Trophoblast cell (in vitro differentiated cells and primary cell): Measurements from ENCODE around the gene CIITA.

Source experiments
- DNase-seq, 2 donors: peaks; one replicate each; pipeline ENCODE4 v3.0.0-alpha.2; 2016
- H2AFZ ChIP-seq: 2 replicates; pipeline ENCODE4 v1.6.1; 2013; ENCODE audit warnings: low read length, moderate library complexity, mild to moderate bottlenecking; ENCODE audit not compliant: insufficient read depth, poor library complexity
- H2AK5ac ChIP-seq: 2 replicates; pipeline ENCODE4 v1.6.1; 2013; ENCODE audit warnings: mild to moderate bottlenecking, low read length
- H2BK120ac ChIP-seq: 2 replicates; pipeline ENCODE4 v1.6.1; 2013; ENCODE audit warnings: low read length, mild to moderate bottlenecking, moderate library complexity; ENCODE audit not compliant: insufficient read depth, poor library complexity
- H2BK12ac ChIP-seq: 2 replicates; pipeline ENCODE4 v1.6.1; 2013; ENCODE audit warnings: mild to moderate bottlenecking, low read length, moderate library complexity
- H2BK5ac ChIP-seq: 2 replicates; pipeline ENCODE4 v1.6.1; 2013; ENCODE audit warnings: low read length, low read depth, moderate library complexity, mild to moderate bottlenecking; ENCODE audit not compliant: poor library complexity
- H3K14ac ChIP-seq: 2 replicates; pipeline ENCODE4 v1.6.1; 2013; ENCODE audit warnings: mild to moderate bottlenecking, low read length
- H3K18ac ChIP-seq: 2 replicates; pipeline ENCODE4 v1.6.1; 2013; ENCODE audit warnings: mild to moderate bottlenecking, low read length
- H3K23ac ChIP-seq: 2 replicates; pipeline ENCODE4 v1.6.1; 2013; ENCODE audit warnings: low read length
- H3K27ac ChIP-seq: 2 replicates; pipeline ENCODE4 v1.5.1; 2013; ENCODE audit warnings: low read depth, mild to moderate bottlenecking, inconsistent platforms, low read length, moderate library complexity
- H3K27me3 ChIP-seq: 2 replicates; pipeline ENCODE4 v1.6.1; 2013; ENCODE audit warnings: inconsistent platforms, mild to moderate bottlenecking, low read length, moderate library complexity; ENCODE audit not compliant: insufficient read depth
- H3K36me3 ChIP-seq, 2 experiments: 1 replicate in 1 of 2; 2 replicates in 1 of 2; pipeline ENCODE4 v1.6.1; 2013; ENCODE audit warnings: low read length in 2 of 2, mild to moderate bottlenecking in 2 of 2, moderate library complexity in 1 of 2; ENCODE audit not compliant: insufficient read depth in 2 of 2, control insufficient read depth in 1 of 2
- H3K4ac ChIP-seq: 2 replicates; pipeline ENCODE4 v1.6.1; 2013; ENCODE audit warnings: low read depth, mild to moderate bottlenecking, low read length, moderate library complexity
- H3K4me1 ChIP-seq, 2 experiments: 1 replicate in 1 of 2; 2 replicates in 1 of 2; pipeline ENCODE4 v1.6.1; 2013; ENCODE audit warnings: low read length in 2 of 2, mild to moderate bottlenecking in 2 of 2, moderate library complexity in 1 of 2; ENCODE audit not compliant: insufficient read depth in 2 of 2, control insufficient read depth in 1 of 2
- H3K4me2 ChIP-seq: 2 replicates; pipeline ENCODE4 v1.6.1; 2013; ENCODE audit warnings: inconsistent platforms, mild to moderate bottlenecking, low read length, moderate library complexity
- H3K4me3 ChIP-seq: 2 replicates; pipeline ENCODE4 v1.5.1; 2013; ENCODE audit warnings: mild to moderate bottlenecking, low read depth, low read length, inconsistent platforms
- H3K79me1 ChIP-seq: one replicate; pipeline ENCODE4 v1.6.1; 2013; ENCODE audit warnings: low read length
- H3K79me2 ChIP-seq: 2 replicates; pipeline ENCODE4 v1.6.1; 2013; ENCODE audit warnings: low read length, mild to moderate bottlenecking; ENCODE audit not compliant: control insufficient read depth, insufficient read depth, poor library complexity
- H3K9ac ChIP-seq: 2 replicates; pipeline ENCODE4 v1.6.1; 2013; ENCODE audit warnings: mild to moderate bottlenecking, low read length
- H3K9me3 ChIP-seq: 2 replicates; pipeline ENCODE4 v1.6.1; 2013; ENCODE audit warnings: low read depth, mild to moderate bottlenecking, control low read depth, inconsistent platforms, low read length; ENCODE audit not compliant: insufficient read depth
- H4K12ac ChIP-seq: 2 replicates; pipeline ENCODE4 v1.6.1; 2013; ENCODE audit warnings: low read depth, mild to moderate bottlenecking, low read length, moderate library complexity
- H4K8ac ChIP-seq: 2 replicates; pipeline ENCODE4 v1.6.1; 2013; ENCODE audit warnings: low read depth, mild to moderate bottlenecking, low read length, moderate library complexity
- H4K91ac ChIP-seq: one replicate; pipeline ENCODE4 v1.6.1; 2013; ENCODE audit warnings: low read depth, mild to moderate bottlenecking, low read length, moderate library complexity
- WGBS: extraction: QIAGEN DNeasy Blood & Tissue Kit; methylation state at CpG from one replicate; pipeline ENCODE4 v1.1.7; 2013; ENCODE audit warnings: missing lambda C conversion rate; ENCODE audit not compliant: insufficient read length, insufficient coverage; ENCODE audit errors: extremely low coverage; 5-methylcytosine and 5-hydroxymethylcytosine counted together

Gene CIITA

DNA sequence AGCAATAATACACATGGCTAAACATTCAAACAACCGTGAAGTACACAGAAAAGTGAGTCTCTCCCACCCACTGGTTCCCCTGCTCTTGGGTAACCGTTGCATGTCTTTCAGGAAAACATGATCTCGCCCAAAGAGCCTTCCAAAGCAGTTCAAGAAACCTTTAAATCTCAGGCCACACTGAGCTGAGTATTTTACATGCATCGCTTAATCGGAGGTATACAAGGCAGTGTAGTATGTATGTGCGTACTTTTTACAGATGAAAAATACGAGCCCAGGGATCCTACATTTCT, 66.0 kb downstream of the CIITA start:
- no peak overlapping the region for H4K91ac ChIP-seq
- H2BK5ac ChIP-seq, result no peak overlapping the region
- no peaks in the 10 kb centered on the region for H3K9me3 ChIP-seq
- WGBS, result no CpG with 5 or more reads among the region's 7 CpGs
- H3K36me3 ChIP-seq, result peaks cover 5 to 6% of the 10 kb centered on the region in 2 experiments
- no peak overlapping the region for H3K27ac ChIP-seq
- no peak overlapping the region for H3K4me3 ChIP-seq
- no peak for DNase-seq
- H2BK12ac ChIP-seq, result no peak overlapping the region
- H4K8ac ChIP-seq, result no peak overlapping the region
- H3K4me2 ChIP-seq, result no peak overlapping the region
- no peak overlapping the region for H3K18ac ChIP-seq
- H3K4me1 ChIP-seq, result peaks cover 22 to 38% of the 10 kb centered on the region in 2 experiments
- H3K9ac ChIP-seq, result no peak overlapping the region
- no peak overlapping the region for H3K4ac ChIP-seq
- no peak overlapping the region for H3K14ac ChIP-seq
- no peaks in the 10 kb centered on the region for H3K27me3 ChIP-seq
- no peak overlapping the region for H2BK120ac ChIP-seq
- no peak overlapping the region for H3K23ac ChIP-seq
- H4K12ac ChIP-seq, result no peak overlapping the region
- H2AK5ac ChIP-seq, result no peak overlapping the region
- peaks cover 18% of the 10 kb centered on the region for H3K79me2 ChIP-seq
- H3K79me1 ChIP-seq, result peaks cover 7% of the 10 kb centered on the region
- H2AFZ ChIP-seq, result no peak overlapping the region

DNA sequence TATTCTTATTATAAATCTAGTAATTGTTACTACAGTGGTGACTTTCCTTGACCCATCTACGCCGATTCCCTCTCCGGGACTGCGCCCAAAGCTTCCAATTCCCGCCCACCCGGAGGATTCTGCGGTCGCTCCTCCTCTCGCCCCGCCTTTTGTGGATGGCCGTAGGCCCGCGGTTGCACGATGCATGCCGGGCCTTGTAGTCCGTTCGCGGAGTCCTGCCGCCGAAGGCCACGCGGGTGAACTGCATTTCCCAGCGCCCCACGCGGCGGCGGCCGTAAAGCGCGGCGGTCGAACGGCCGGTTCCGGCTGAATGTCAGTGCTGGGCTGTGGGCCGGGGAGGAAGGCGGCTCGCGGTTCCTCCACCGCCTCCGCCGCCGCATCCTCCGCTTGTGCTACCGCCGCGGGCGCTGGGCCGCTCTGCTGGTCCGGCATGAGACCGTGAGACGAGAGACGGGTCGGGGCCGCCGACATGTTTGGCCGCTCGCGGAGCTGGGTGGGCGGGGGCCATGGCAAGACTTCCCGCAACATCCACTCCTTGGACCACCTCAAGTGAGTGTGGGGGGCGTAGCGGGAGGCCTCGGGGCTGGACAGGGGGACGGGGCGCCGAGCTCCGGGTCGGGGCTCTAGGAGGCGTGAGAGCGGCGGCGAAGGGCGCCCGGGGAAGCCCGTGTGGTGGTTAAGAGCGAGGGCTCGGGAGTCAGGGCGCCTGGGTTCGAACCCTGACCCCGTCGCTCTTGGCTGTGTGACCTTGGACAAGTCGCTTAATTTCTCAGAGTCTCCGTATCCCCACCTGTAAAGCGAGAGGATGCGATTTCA, 67.5 kb downstream of the CIITA start, which contains the start of gene CLEC16A:
CLEC16A (plus strand) TSS at position 316 of the 816 bp plus-strand sequence; CDS start at position 470, 154 bp downstream.
- WGBS, result no CpG with 5 or more reads among the region's 86 CpGs

DNA sequence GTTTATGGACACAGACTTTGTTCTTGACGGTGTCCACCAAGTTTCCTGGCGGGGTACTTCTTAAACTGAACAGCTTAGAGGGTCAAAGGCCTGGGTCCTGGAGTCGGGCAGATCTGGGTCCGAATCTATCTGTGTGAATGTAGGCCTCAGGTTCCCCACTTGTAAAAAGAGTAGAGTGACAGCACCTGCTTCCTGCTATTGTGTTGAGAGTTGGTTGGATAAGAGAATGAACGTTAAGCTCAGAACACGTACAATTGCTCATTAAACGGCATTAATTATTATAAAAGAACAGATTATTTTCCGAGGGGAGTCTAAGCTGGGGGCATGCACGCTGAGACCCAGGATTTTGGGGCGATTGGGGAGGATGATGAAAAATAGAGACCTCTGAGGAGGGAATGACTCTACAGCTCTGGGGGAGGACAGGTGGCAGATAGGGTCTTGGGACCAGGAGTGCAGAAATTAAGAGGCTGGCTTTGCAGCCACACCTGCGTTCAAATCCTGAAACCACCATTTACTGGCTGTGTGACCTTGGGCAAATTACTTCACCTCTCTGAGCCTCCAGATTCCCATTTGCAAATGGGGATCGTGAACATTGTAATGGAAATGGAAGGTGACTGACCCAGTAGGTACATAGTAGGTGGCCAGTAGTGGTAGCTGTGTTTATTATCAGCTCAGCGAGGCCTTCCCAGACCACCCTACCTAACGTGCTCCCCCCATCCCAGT, 68.2 kb downstream of the CIITA start:
- Histone ChIP-seq H2AFZ (no peak overlapping the region), H3K14ac (peak overlapping the region; percentile 81), H4K12ac (no peak overlapping the region), H2BK5ac (no peak overlapping the region), H3K79me1 (peaks cover 7% of the 10 kb centered on the region), H3K4ac (peak overlapping the region; percentile 44), H3K4me3 (peak overlapping the region; percentile 99), H3K36me3 (no peaks in the 10 kb centered on the region), H4K8ac (no peak overlapping the region), H3K4me2 (peak overlapping the region; percentile 62), H3K9ac (no peak overlapping the region), H2BK120ac (no peak overlapping the region), H3K4me1 (peaks cover 31 to 35% of the 10 kb centered on the region in 2 experiments), H3K9me3 (no peaks in the 10 kb centered on the region), H2BK12ac (no peak overlapping the region), H3K23ac (no peak overlapping the region), H3K27ac (no peak overlapping the region), H3K27me3 (no peaks in the 10 kb centered on the region), H4K91ac (no peak overlapping the region), H2AK5ac (no peak overlapping the region), H3K18ac (no peak overlapping the region), H3K79me2 (peaks cover 16% of the 10 kb centered on the region)
- no CpG with 5 or more reads among the region's 14 CpGs for WGBS
- DNase-seq, result no peak

More for the DNA sequence above, 67.5 kb downstream of the CIITA start, which contains the start of gene CLEC16A:
- Histone ChIP-seq H3K79me1 (peaks cover 7% of the 10 kb centered on the region), H3K4me2 (peak within 1 kb of the TSS; percentile 62), H4K8ac (peak within 1 kb of the TSS; percentile 71), H2BK120ac (peak within 1 kb of the TSS; percentile 29), H4K12ac (peak within 1 kb of the TSS; percentile 11), H3K9ac (peak within 1 kb of the TSS; percentile 74), H3K14ac (peak within 1 kb of the TSS; percentile 81), H2BK5ac (no peak within 1 kb of the TSS), H4K91ac (no peak within 1 kb of the TSS), H3K27ac (no peak within 1 kb of the TSS), H3K4me3 (peak within 1 kb of the TSS; percentile 99), H2BK12ac (no peak within 1 kb of the TSS), H3K36me3 (peaks cover 0 to 2% of the 10 kb centered on the region in 2 experiments), H2AFZ (peak within 1 kb of the TSS; percentile 51), H3K79me2 (peaks cover 16% of the 10 kb centered on the region), H3K18ac (peak within 1 kb of the TSS; percentile 55), H3K9me3 (no peaks in the 10 kb centered on the region), H3K4ac (peak within 1 kb of the TSS; percentile 44), H3K4me1 (peaks cover 27 to 36% of the 10 kb centered on the region in 2 experiments), H2AK5ac (no peak within 1 kb of the TSS), H3K27me3 (no peaks in the 10 kb centered on the region), H3K23ac (no peak within 1 kb of the TSS)
- DNase-seq, result peak; percentile 97 to 99

DNA sequence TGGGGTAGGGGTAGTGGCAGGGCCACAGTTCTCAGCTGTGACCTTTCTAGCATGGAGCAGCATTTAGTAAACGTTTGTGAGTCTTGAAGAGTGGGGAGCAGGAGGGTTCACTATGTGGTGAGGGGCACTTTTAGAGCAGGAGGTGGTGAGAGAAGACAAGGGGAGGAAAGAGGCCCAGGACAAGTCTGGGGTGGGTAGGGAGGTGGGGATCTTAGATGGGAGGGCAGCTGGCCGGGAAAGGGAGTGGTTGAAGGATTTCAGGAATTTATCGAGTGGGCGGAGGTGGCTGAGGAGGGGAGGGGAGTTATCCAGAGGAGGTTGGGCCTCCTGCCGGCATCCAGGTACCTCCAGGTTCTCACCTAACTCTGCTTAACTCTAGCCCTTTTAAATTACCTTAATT, 69.3 kb downstream of the CIITA start:
- H2BK5ac ChIP-seq, result no peak overlapping the region

More for the DNA sequence above, 69.3 kb downstream of the CIITA start:
- no peak overlapping the region for H2BK12ac ChIP-seq
- peaks cover 21 to 29% of the 10 kb centered on the region in 2 experiments for H3K4me1 ChIP-seq
- no peak overlapping the region for H4K8ac ChIP-seq
- H3K79me2 ChIP-seq, result peaks cover 7% of the 10 kb centered on the region
- no peaks in the 10 kb centered on the region for H3K36me3 ChIP-seq
- peak; percentile 42 to 49 for DNase-seq
- WGBS, result no CpG with 5 or more reads among the region's 5 CpGs
- no peak overlapping the region for H4K12ac ChIP-seq
- H2AFZ ChIP-seq, result no peak overlapping the region
- H3K18ac ChIP-seq, result no peak overlapping the region
- no peak overlapping the region for H2BK120ac ChIP-seq
- no peak overlapping the region for H3K4me3 ChIP-seq
- no peak overlapping the region for H4K91ac ChIP-seq
- H3K9me3 ChIP-seq, result no peaks in the 10 kb centered on the region
- H3K79me1 ChIP-seq, result peaks cover 7% of the 10 kb centered on the region
- H3K14ac ChIP-seq, result no peak overlapping the region
- H3K27ac ChIP-seq, result no peak overlapping the region
- H3K4me2 ChIP-seq, result peak overlapping the region; percentile 24
- no peak overlapping the region for H3K23ac ChIP-seq
- no peak overlapping the region for H3K9ac ChIP-seq
- H3K27me3 ChIP-seq, result no peaks in the 10 kb centered on the region
- no peak overlapping the region for H3K4ac ChIP-seq
- H2AK5ac ChIP-seq, result no peak overlapping the region
